HUES48 (cell line): ENCODE results near the gene BASP1.
"Not testable (repeated sequence)": the region's sequence is repeated elsewhere in the genome, so short reads cannot be mapped to it uniquely, and the experiment has no call there.

Source experiments
- H3K27ac ChIP-seq: one replicate; pipeline ENCODE4 v1.7.0; 2013; ENCODE audit warnings: low read depth, low read length, inconsistent platforms
- H3K27me3 ChIP-seq: 2 replicates; pipeline ENCODE4 v1.6.1; 2013; ENCODE audit warnings: mild to moderate bottlenecking, low read length; ENCODE audit not compliant: control insufficient read depth, insufficient read depth
- H3K36me3 ChIP-seq: 2 replicates; pipeline ENCODE4 v1.6.1; 2013; ENCODE audit warnings: low read length; ENCODE audit not compliant: control insufficient read depth, insufficient read depth
- H3K4me1 ChIP-seq: 2 replicates; pipeline ENCODE4 v1.6.1; 2013; ENCODE audit warnings: mild to moderate bottlenecking, low read length; ENCODE audit not compliant: control insufficient read depth, insufficient read depth
- H3K4me3 ChIP-seq: 2 replicates; pipeline ENCODE4 v1.5.1; 2013; ENCODE audit warnings: mild to moderate bottlenecking, low read depth, low read length
- H3K9ac ChIP-seq: 2 replicates; pipeline ENCODE4 v1.6.1; 2013; ENCODE audit warnings: mild to moderate bottlenecking, low read depth, low read length, moderate library complexity
- H3K9me3 ChIP-seq: 2 replicates; pipeline ENCODE4 v1.6.1; 2013; ENCODE audit warnings: low read length; ENCODE audit not compliant: control insufficient read depth, insufficient read depth

BASP1 gene

GRCh38 chr5:17238521-17239041 lies 21.1 kb downstream of the BASP1 start:
- Histone ChIP-seq H3K9ac (no peak overlapping the region), H3K4me1 (peaks cover 11% of the 10 kb centered on the region), H3K9me3 (no peaks in the 10 kb centered on the region), H3K36me3 (peaks cover 5% of the 10 kb centered on the region; the same call in 1 of the 2 replicates), H3K27me3 (no peaks in the 10 kb centered on the region), H3K27ac (no peak overlapping the region), H3K4me3 (no peak overlapping the region)

GRCh38 chr5:17239953-17240352 lies 22.5 kb downstream of the BASP1 start:
- Histone ChIP-seq H3K4me1 (peaks cover 14% of the 10 kb centered on the region), H3K36me3 (no peaks in the 10 kb centered on the region), H3K9me3 (no peaks in the 10 kb centered on the region), H3K4me3 (no peak overlapping the region), H3K27ac (no peak overlapping the region), H3K9ac (no peak overlapping the region), H3K27me3 (no peaks in the 10 kb centered on the region)

GRCh38 chr5:17240487-17240886 lies 23.1 kb downstream of the BASP1 start:
- H3K36me3 ChIP-seq: no peaks in the 10 kb centered on the region
- no peaks in the 10 kb centered on the region for H3K27me3 ChIP-seq
- peaks cover 14% of the 10 kb centered on the region for H3K4me1 ChIP-seq
- H3K4me3 ChIP-seq: no peak overlapping the region
- no peak overlapping the region for H3K9ac ChIP-seq
- no peaks in the 10 kb centered on the region for H3K9me3 ChIP-seq
- H3K27ac ChIP-seq: no peak overlapping the region

- no peaks in the 10 kb centered on the region for H3K9me3 ChIP-seq
- H3K36me3 ChIP-seq: no peaks in the 10 kb centered on the region
- no peaks in the 10 kb centered on the region for H3K27me3 ChIP-seq
- H3K27ac ChIP-seq: no peak overlapping the region
- no peak overlapping the region for H3K9ac ChIP-seq
- no peak overlapping the region for H3K4me3 ChIP-seq
- peaks cover 14% of the 10 kb centered on the region for H3K4me1 ChIP-seq
Observed at GRCh38 chr5:17241635-17242034, 24.2 kb downstream of the BASP1 start.

- Histone ChIP-seq H3K4me3 (no peak overlapping the region), H3K9me3 (no peaks in the 10 kb centered on the region), H3K4me1 (peaks cover 14% of the 10 kb centered on the region), H3K27ac (no peak overlapping the region), H3K36me3 (peaks cover 3% of the 10 kb centered on the region; the same call in 1 of the 2 replicates), H3K27me3 (no peaks in the 10 kb centered on the region), H3K9ac (no peak overlapping the region)
Observed at GRCh38 chr5:17243287-17244063, 26.0 kb downstream of the BASP1 start.

- Histone ChIP-seq H3K4me3 (no peak overlapping the region), H3K27ac (no peak overlapping the region), H3K4me1 (no peaks in the 10 kb centered on the region), H3K36me3 (peaks cover 19% of the 10 kb centered on the region), H3K27me3 (no peaks in the 10 kb centered on the region), H3K9ac (no peak overlapping the region), H3K9me3 (no peaks in the 10 kb centered on the region)
Observed at GRCh38 chr5:17249029-17249634, 31.7 kb downstream of the BASP1 start.

- peaks cover 22% of the 10 kb centered on the region for H3K36me3 ChIP-seq
- H3K4me1 ChIP-seq, H3K27me3 ChIP-seq, H3K4me3 ChIP-seq, H3K9me3 ChIP-seq, H3K27ac ChIP-seq, H3K9ac ChIP-seq: not testable (repeated sequence)
Observed at GRCh38 chr5:17249841-17250240, 32.4 kb downstream of the BASP1 start.

- H3K4me3 ChIP-seq: no peak overlapping the region
- peaks cover 3% of the 10 kb centered on the region for H3K4me1 ChIP-seq
- no peaks in the 10 kb centered on the region for H3K27me3 ChIP-seq
- peaks cover 25% of the 10 kb centered on the region for H3K36me3 ChIP-seq
- H3K27ac ChIP-seq: no peak overlapping the region
- no peak overlapping the region for H3K9ac ChIP-seq
- no peaks in the 10 kb centered on the region for H3K9me3 ChIP-seq
Observed at GRCh38 chr5:17252543-17252942, 35.1 kb downstream of the BASP1 start.

GRCh38 chr5:17255471-17256021 lies 38.1 kb downstream of the BASP1 start:
- peaks cover 16% of the 10 kb centered on the region for H3K4me1 ChIP-seq
- no peak overlapping the region for H3K27ac ChIP-seq

GRCh38 chr5:17256171-17256570 lies 38.7 kb downstream of the BASP1 start:
- H3K27ac ChIP-seq: no peak overlapping the region
- peaks cover 21% of the 10 kb centered on the region for H3K4me1 ChIP-seq
- no peak overlapping the region for H3K9ac ChIP-seq
- H3K27me3 ChIP-seq: no peaks in the 10 kb centered on the region
- H3K36me3 ChIP-seq: peaks cover 28% of the 10 kb centered on the region
- no peak overlapping the region for H3K4me3 ChIP-seq
- H3K9me3 ChIP-seq: no peaks in the 10 kb centered on the region

More at GRCh38 chr5:17255471-17256021, 38.1 kb downstream of the BASP1 start:
- Histone ChIP-seq H3K9me3 (no peaks in the 10 kb centered on the region), H3K27me3 (no peaks in the 10 kb centered on the region), H3K36me3 (peaks cover 31% of the 10 kb centered on the region), H3K9ac (no peak overlapping the region), H3K4me3 (no peak overlapping the region)

GRCh38 chr5:17256839-17257238 lies 39.4 kb downstream of the BASP1 start:
- Histone ChIP-seq H3K9me3 (no peaks in the 10 kb centered on the region), H3K27ac (no peak overlapping the region), H3K27me3 (no peaks in the 10 kb centered on the region), H3K4me3 (no peak overlapping the region), H3K9ac (no peak overlapping the region), H3K4me1 (peaks cover 28% of the 10 kb centered on the region), H3K36me3 (peaks cover 28% of the 10 kb centered on the region)
